Right lung (tissue), 10 donors: ENCODE results near the gene TMPRSS11E. TPM values are rescaled to one million over a fixed set of nuclear protein-coding genes. Genes with fewer than 3 reads are reported as not detected.
"Not testable (repeated sequence)": the region's sequence is repeated elsewhere in the genome, so short reads cannot be mapped to it uniquely, and the experiment has no call there.

Source experiments
- DNase-seq, 2 donors: peaks; one replicate each; pipeline ENCODE4 v3.0.0-alpha.2; 2013
- long read RNA-seq, 8 donors: transcript quantifications; one replicate each; lab custom pipeline, GENCODE V29; 2026
- polyA plus RNA-seq, 5 donors: library from polyadenylated mRNA; unstranded; fragments of 120-200 nt; gene quantifications; one replicate each; pipeline versions ENCODE4 v1.2.1 to v1.2.3, GENCODE V29; 2013; ENCODE audit warnings: inconsistent platforms in 1 of 5, low replicate concordance in 1 of 5; ENCODE audit not compliant: insufficient read length in 5 of 5, insufficient read depth in 1 of 5

TMPRSS11E gene, protein sequence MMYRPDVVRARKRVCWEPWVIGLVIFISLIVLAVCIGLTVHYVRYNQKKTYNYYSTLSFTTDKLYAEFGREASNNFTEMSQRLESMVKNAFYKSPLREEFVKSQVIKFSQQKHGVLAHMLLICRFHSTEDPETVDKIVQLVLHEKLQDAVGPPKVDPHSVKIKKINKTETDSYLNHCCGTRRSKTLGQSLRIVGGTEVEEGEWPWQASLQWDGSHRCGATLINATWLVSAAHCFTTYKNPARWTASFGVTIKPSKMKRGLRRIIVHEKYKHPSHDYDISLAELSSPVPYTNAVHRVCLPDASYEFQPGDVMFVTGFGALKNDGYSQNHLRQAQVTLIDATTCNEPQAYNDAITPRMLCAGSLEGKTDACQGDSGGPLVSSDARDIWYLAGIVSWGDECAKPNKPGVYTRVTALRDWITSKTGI
- polyA plus RNA-seq: under 1 TPM; 0.19 to 0.34 (median 0.30) TPM
- long read RNA-seq, donor 1: 0 reads
- long read RNA-seq, donor 2: 0 reads
- long read RNA-seq, donor 3: 0 reads
- long read RNA-seq, donor 4: 0 reads
- long read RNA-seq, donor 5: 0 reads
- long read RNA-seq, donor 6: 0 reads
- long read RNA-seq, donor 7: 0 reads
- long read RNA-seq, donor 8: 0 reads

DNA sequence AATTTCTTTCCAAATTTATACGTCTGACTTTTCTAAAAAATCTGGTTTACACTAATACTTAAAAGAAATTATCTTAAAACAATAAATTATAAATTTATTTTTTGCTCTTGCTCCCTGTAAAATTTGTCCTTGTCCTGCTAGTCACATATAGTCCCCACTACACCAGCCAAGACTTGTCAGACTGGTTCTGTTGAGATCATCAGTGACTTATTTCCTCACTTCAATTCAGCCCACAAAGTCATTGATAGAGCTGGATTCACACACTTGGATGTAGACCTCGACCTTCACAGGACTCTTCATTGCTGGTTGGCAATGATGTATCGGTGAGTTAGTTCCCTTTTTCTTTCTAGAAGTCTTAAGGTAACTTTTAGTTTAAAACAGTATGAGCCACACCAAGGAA is at the start of gene TMPRSS11E:
Gene TMPRSS11E (plus strand): TSS at position 263 of the 400 bp plus-strand sequence. CDS start 50 bp downstream, at position 313.
- no peak for DNase-seq

DNA sequence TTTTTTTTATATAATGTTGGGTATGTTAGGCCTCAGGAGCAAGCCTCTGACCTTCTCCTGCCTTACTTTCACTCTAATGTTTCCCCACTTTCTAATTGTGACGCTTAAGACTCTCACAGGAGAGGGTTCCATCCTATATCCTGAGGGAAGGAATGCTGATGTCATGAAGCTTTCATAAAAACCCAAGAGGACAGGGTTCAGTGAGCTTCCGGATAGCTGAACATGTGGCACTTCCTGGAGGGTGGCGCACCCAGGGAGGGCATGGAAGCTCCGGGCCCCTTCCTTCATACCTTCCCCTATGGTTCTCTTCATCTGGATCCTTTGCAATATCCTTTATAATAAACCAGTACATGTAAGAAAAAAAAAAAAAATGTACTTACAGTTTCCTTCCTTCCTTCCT is 48.0 kb upstream of the TMPRSS11E start:
- DNase-seq: no peak

DNA sequence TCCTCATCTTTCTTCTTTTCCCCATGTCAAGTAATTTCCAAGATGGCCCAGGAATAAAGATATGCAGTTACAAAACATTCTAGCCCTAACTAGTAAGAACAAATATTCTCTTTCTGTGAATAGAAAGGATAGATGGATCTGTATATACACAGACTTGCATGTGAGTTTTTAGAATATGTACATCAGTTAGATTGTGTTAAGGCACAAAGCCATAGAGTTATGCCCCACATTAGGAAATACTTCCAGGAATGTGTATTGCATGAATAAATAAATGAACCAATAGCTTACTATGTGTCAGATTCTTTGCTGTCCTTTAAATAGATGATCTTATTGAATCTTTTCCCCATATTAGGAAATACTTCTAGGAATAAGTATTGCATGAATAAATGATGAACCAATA is 46.0 kb upstream of the TMPRSS11E start:
- no peak for DNase-seq

DNA sequence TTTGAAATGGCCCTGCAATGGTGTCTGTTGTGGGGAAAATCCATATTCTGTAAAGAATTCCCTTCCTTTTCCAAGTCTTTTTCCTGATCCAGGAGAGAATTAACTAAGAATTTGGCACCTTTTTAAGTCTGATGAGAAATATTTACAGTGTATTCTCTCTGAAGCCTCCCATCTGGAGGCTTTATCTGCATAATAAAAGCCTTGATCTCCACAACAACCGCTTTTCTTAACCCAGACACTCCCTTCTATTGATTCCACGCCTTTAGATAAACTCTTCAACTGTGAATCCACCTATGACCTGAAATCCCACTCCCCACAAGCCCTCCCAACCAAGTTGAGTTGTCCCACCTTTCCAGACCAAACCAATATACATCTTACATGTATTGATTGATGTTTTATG is 43.1 kb upstream of the TMPRSS11E start:
- DNase-seq: no peak

DNA sequence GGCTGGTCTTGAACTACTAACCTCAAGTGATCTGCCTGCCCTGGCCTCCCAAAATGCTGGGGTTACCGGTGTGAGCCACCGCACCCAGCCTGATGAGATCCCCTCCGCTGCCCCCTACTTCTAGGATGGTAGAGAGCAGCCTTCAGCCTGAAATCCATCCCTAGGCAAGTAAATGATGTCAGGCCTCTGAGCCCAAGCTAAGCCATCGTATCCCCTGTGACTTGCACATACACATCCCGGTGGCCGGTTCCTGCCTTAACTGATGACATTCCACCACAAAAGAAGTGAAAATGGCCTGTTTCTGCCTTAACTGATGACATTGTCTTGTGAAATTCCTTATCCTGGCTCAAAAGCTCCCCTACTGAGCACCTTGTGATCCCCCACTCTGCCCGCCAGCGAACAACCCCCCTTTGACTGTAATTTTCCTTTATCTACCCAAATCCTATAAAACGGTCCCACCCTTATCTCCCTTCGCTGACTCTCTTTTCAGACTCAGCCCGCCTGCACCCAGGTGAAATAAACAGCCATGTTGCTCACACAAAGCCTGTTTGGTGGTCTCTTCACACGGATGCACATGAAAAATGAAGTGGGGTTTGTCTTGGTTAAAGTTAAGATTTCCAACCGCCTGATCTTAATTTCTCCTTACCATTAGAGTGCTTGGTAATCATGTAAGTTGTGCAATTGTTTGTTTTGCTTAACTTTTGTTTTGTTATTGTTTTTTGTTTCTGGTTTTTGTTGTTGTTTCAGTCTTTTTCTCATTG is 41.4 kb upstream of the TMPRSS11E start:
- DNase-seq: not testable (repeated sequence)

DNA sequence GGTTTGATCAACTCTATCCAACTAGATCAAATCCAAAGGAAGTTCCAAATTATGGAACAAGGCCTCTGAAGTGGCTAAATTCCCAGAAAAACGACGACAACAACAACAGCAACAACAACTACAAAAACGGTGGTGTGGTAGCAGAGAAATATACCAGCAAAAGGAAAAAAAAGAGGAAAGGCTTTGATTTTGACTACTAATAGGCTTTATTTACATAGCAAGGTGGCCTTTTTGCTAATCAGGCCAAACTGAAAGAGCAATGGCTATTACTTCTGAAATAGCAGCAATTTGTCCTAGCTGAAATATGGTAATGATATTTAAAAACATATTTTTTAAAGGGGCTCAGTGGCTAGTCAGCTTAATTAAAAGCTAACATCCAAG is 40.8 kb upstream of the TMPRSS11E start:
- no peak for DNase-seq

DNA sequence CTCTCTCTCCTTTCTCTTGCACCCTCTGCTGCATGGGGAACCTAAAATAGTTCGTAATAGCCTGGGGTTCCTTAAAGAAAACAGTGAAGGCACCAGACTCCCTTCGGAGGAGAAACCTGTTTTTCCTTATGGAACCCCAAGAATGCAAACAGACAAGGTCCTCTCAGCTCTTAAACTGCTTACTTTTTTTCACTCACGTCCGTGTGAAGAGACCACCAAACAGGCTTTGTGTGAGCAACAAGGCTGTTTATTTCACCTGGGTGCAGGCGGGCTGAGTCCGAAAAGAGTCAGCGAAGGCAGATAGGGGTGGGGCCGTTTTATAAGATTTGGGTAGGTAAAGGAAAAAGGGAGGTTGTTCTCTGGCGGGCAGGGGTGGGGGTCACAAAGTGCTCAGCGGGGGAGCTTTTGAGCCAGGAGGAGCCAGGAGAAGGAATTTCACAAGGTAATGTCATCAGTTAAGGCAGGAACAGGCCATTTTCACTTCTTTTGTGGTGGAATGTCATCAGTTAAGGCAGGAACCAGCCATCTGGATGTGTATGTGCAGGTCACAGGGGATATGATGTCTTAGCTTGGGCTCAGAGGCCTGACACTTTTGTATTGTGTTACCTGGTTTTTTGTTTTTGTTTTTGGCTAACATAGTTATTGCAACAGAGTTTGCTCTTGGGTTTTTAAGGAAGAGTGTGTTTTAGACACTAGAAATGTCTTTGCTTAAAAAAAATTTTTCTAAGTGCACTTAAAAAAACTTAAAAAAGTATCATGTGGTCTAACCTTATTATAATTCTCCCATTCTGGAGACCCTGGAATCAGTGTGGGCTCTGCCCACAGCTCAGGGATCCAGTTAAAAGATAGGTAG is 40.0 kb upstream of the TMPRSS11E start:
- not testable (repeated sequence) for DNase-seq

DNA sequence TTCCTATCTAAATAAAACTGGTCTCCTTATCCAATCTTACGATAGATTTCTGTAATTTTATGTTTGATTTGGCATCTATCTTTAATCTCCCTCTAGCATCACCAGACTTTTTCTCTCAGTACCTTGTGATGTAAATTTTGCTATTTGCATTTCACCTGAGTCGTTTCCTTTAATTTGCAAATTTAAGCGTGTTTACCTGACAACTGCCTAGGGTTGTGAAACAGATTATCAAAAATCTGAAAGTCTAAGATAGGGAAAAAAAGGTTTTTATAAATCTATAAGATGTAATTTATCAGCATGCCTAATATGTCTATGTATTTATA is 39.4 kb upstream of the TMPRSS11E start:
- no peak for DNase-seq

DNA sequence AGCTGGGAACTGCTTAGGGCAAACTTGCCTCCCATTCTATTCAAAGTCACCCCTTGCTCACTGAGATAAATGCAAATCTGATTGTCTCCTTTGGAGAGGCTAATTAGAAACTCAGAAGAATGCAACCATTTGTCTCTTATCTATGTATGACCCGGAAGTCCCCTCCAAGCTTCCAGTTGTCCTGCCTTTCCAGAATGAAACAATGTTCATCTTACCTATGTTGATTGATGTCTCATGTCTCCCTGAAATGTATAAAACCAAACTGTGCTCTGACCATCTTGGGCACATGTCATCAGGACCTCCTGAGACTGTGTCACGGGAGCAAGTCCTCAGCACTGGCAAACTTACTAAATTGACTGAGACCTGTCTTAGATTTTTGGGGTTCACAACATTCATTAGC is 37.1 kb upstream of the TMPRSS11E start:
- DNase-seq: no peak

DNA sequence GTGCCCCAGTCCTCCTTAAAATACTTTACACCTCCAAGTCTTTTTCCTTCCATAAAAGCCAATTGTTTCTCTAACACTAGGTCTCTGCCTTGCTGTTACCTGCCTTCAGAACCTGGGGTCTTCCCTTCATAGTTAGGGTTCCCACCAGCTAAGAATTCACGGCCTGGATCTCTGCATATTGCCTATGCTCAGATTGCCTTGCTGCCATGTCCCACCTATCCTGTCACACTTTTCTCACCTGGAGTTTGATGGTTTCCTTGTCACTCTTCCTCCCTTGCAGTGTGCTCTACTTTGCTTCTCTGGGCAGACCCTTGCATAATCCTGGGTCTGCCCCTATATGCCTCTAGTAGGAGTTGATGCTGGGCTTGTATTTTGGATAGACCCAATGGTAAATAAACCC is 36.6 kb upstream of the TMPRSS11E start:
- DNase-seq: no peak

DNA sequence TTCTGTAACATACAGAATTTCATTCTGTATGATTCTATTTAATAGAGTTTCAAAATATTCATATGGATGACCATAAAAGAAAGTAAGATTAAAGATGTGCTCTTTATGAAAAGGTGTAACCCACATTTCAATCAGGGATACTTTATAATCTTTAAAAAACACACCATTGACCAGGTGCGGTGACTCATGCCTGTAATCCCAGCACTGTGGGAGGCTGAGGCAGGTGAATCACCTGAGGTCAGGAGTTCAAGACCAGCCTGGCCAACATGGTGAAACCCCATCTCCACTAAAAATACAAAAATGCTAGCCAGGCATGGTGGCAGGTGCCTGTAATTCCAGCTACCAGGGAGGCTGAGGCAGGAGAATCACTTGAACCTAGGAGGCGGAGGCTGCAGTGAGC is 35.2 kb upstream of the TMPRSS11E start:
- DNase-seq: not testable (repeated sequence)

DNA sequence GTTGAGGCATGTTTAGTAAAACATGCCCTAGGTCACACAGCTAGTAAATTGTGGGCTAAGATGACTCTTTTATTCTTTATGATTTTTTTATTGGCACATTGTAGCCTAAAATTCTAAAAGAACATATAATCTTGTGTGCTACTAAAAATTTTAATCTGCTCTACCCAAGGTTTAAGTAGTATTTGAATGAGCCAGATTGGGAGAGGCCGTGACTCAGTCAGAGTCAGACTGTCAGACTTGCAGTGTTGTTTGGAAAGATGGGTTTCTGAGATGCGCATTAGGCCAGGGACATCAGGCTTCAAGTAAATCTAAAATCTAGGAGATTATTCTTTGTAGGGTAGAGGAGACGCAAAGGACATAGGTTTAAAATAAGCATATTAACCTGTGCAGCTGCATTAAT is 30.7 kb upstream of the TMPRSS11E start:
- DNase-seq: no peak

DNA sequence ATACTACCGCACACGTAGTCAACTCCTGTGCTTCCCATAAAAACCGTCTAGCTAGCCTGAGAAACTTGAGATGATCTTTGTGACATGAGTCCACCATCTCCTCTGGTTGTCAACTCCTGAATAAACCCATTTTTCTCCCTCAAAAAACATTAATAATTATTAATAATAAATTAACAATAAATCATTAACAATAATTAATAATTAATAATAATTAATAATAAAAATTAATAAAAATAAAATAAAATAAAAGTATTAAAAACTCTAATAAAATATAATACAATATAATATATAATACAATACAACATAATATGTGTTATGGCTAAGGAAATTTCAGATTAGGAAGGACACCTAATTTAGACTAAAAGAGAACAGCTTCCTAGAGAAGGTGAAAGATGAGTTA is 20.7 kb upstream of the TMPRSS11E start:
- no peak for DNase-seq

DNA sequence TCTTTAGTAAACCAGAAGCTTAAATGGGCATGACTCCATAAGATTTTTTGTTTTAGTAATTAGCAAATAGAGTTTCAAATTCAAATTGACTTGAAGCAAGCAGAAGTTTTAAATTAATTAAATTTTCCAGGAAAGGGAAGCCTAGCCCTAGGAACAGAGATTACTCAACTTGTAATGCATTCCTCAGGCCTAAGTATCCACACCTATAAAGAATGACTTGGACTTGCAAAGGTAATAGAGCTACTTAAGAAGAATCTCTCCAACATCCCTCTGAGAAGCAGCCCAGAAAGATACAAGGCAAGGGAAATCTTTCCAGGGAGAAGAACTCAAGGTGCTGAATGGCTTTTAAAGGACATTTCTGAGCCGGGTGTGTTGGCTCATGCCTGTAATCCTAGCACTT is 16.9 kb upstream of the TMPRSS11E start:
- no peak for DNase-seq

DNA sequence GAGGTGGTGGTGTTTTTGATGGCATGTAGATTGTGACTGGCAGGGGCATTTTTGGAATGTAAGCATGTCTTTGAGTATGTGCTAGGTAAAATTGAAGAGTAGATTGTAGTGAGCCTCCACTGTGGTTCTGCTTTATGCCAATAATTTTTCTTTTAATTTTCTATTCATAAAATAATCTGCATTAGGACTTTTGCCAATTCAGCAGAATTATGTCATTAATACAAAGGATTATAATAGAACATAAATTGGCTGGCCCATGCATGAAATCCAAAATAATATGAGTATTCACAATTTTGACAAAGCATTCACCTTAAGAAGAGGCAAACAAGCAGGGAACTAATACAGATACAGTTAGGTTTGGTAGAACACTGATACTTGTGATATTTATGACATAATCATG is 14.9 kb upstream of the TMPRSS11E start:
- DNase-seq: no peak

DNA sequence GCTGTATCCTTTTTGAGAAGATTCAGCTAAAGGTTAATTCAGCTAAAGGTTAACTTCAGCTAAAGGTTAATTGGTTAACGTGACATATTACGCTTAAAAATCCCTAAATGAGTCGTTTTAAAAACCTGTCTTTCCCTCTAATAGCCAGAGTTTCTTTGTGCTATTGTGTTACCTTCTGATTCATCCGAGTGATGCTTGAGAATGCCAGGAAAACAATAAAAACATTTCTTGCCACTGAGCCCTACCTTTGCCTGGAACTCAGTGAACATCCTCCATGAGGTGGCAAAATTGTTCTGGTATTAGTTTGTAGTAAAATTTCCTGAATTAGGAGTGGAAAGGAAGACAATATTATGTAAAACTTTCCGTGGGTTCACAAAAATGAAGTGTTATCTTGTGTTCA is 13.7 kb upstream of the TMPRSS11E start:
- DNase-seq: no peak

DNA sequence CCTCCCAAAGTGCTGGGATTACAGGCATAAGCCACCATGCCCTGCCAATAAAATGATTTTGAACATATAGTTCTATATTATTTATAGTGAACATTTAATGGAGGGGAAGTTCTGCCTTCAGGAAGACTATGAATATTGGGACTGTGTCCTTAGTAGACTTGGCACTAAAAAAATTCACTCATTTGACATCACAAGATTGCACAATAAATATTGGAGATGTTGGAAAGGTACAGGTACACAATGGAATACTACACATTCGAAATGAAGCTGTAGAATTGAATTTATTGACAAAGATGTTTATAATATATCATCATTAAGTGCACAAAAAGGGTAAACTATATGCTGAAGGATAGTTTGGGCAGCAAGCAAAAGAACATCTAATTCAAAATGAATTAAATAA is 13.0 kb upstream of the TMPRSS11E start:
- DNase-seq: no peak

DNA sequence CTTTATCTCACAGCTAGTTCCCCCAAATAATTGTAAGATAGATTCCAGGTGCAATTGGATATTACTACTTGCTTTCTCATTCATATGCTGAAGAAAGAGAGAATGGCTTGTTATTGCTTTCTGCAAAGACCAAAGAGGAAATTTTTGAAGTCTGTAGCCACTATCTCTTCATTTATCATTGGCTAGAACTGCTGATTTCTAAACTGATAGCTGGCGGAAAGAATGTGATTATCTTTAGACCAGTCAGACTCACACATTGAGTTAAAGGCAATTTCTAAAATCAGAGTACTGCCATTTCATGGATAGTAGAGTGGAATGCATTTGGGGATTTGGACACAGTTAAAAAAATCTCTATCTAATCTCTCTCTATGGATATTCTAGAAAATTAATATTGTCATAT is 12.4 kb upstream of the TMPRSS11E start:
- no peak for DNase-seq

DNA sequence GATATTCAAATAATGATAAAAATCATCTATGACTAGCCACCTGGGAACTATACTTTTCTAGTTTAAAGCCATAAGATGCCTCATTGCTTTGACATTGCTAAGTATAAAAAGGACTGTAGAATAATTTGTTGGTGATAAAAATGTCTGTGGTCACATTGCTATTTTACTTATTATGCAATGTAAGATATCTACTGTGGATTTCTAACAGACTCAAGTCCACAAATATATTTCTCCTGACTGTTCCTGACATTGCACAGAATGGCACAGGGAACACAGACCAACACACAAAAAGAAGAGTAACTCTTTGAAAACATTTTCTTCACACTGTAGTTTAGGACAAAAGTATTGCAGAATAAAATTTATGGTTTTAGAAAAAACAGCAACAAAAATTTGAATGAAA is 2.2 kb upstream of the TMPRSS11E start:
- DNase-seq: no peak

DNA sequence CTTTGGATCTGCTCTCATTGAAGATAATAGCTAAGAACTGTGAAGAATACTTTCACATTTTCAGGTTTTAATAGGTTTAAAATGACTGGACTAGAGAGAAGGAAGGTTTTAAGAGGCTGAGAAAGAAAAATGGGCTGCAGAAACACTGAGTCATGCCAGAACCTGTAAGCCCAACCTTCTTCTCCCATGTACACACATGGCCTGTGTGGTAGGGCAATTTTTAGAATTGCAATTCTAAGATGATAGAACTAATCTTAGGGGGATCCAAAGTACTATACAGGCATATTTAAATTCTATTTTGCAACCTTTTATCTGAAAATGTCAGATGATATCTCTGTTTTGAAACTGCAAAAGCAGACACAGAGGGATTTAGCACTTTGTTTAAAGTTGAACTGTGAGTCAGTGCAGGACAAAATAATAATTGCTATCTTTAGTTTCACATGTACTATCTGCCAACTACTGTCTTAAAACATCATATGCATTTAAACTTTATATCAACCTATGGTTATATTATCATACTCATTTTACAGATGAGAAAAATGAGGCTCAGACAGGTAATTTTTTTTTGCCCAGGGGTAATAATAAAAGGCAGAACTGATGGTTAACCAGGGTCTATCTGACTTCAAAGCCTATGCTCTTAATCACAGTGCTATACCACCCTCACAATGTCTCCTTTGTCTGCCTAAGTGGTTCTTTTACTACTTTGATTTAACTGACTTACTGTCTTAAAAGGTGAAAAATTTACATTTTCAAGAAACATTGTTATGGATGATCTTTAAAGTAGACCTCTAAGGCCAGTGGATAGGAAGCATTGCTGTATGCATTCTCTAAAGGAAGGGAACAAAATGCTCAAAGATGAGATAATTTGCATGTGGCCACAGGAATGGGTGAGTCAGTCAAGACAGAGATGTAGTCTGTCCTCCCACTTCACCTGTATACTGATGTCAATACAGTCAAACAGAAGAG is 4.3 kb downstream of the TMPRSS11E start:
- DNase-seq: no peak

DNA sequence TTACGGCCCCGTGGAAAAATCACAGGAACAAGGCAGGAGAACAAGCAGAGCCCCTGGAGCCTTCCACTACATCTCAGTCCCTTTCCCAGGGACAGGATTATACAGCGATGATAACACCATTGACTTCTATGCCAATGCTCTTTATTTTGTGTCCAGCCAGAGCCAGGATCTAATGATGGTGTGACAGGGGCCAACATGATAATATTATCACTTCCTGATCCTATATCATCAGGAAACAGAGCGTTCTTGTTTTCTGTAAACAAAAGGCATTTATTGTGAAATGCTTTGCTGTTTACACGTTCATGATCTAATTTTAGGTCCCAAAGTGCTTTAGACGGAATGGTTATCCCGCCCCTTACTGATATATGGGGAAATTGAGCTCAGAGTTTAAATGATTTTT is 12.8 kb downstream of the TMPRSS11E start:
- DNase-seq: no peak
